Right cardiac atrium (tissue), 5 donors: ENCODE measurements around the gene TMCC2. TPM values are rescaled to one million over a fixed set of nuclear protein-coding genes. Genes with fewer than 3 reads are reported as not detected.

ENCODE experiments used
- ATAC-seq, 2 donors: fragments of 200-7000 bp; cut with Tn5 transposase; one replicate each; pipeline versions ENCODE4 v1.8.0 to v1.9.1; 2020; ENCODE audit warnings: moderate library complexity in 2 of 2, mild to moderate bottlenecking in 1 of 2
- DNase-seq, 3 donors: peaks; one replicate each; pipeline ENCODE4 v3.0.0-alpha.2; 2020
- H3K27ac ChIP-seq: one replicate; pipeline ENCODE4 v1.5.1; 2013; ENCODE audit warnings: mild to moderate bottlenecking, low read length, control low read depth, moderate library complexity
- H3K27me3 ChIP-seq: one replicate; pipeline ENCODE4 v1.6.1; 2013; ENCODE audit not compliant: control insufficient read depth, insufficient read depth
- H3K4me1 ChIP-seq: one replicate; pipeline ENCODE4 v1.6.1; 2013; ENCODE audit warnings: low read length; ENCODE audit not compliant: control insufficient read depth, insufficient read depth
- H3K4me3 ChIP-seq: one replicate; pipeline ENCODE4 v1.5.1; 2013; ENCODE audit warnings: low read length, control low read depth
- H3K9me3 ChIP-seq: one replicate; pipeline ENCODE4 v1.6.1; 2013; ENCODE audit warnings: low read length; ENCODE audit not compliant: control insufficient read depth
- WGBS: extraction: QIAGEN DNeasy Blood & Tissue Kit; methylation state at CpG from one replicate; pipeline ENCODE4 v1.1.7; 2013; 5-methylcytosine and 5-hydroxymethylcytosine counted together
- intact Hi-C, 4 donors: fragments of 100-400 bp; cut with DNase I; formaldehyde crosslinking; loops; one replicate each; pipeline versions ENCODE4 v1.11.0 to v1.14.0; 2022 to 2023
- polyA plus RNA-seq: library from polyadenylated mRNA; stranded (reverse); fragments of 200-250 nt; gene quantifications from one replicate; pipeline ENCODE4 v1.2.3, GENCODE V29; 2013
- total RNA-seq, 4 donors: library from RNA; stranded (reverse); fragmentation: NEBNext Ultra II Directional; extraction: Animal tissue kit (Norgen Biotek cat#: 25700); gene quantifications; one replicate each; pipeline ENCODE4 v1.2.1, GENCODE V29; 2021
- donor health status: healthy with polysubstance abuse.
- donor health status: DM: no; HTN: yes; CAD: no.
- donor health status: DM: no; HTN: no; CAD: no.
- donor health status: DM: no; HTN: yes; CAD: no; lungs with severe emphysema.
- donor health status: DM: yes; HTN: yes; CAD: no.

TMCC2 gene
- total and polyA plus RNA-seq, 5 donors: 6.5 to 15.9 (median 14.9) TPM

GRCh38 chr1:205261946-205262691 is 34.4 kb downstream of the TMCC2 start:
- H3K27me3 ChIP-seq: no peaks in the 10 kb centered on the region
- no peak overlapping the region for H3K4me3 ChIP-seq
- no peak overlapping the region for H3K27ac ChIP-seq
- H3K9me3 ChIP-seq: no peaks in the 10 kb centered on the region
- DNase-seq: no peak
- intact Hi-C loops: no loop called here
- H3K4me1 ChIP-seq: peaks cover 15% of the 10 kb centered on the region
- ATAC-seq: no peak
- 42% methylated on average over 5 of the region's 5 CpGs for WGBS

GRCh38 chr1:205262731-205263171 is 35.0 kb downstream of the TMCC2 start:
- peaks cover 18% of the 10 kb centered on the region for H3K4me1 ChIP-seq
- no peak for DNase-seq

GRCh38 chr1:205263580-205264190 is 35.9 kb downstream of the TMCC2 start:
- Histone ChIP-seq H3K4me3 (no peak overlapping the region), H3K27me3 (no peaks in the 10 kb centered on the region), H3K4me1 (peaks cover 18% of the 10 kb centered on the region), H3K9me3 (no peaks in the 10 kb centered on the region), H3K27ac (no peak overlapping the region)
- 61% methylated on average over 2 of the region's 2 CpGs for WGBS
- no peak for DNase-seq
- intact Hi-C loops: no loop called here
- no peak for ATAC-seq

More at GRCh38 chr1:205262731-205263171, 35.0 kb downstream of the TMCC2 start:
- intact Hi-C loops: no loop called here
- Histone ChIP-seq H3K4me3 (no peak overlapping the region), H3K9me3 (no peaks in the 10 kb centered on the region), H3K27me3 (no peaks in the 10 kb centered on the region), H3K27ac (no peak overlapping the region)
- 59% methylated on average over 8 of the region's 8 CpGs for WGBS
- ATAC-seq: no peak

GRCh38 chr1:205266611-205267305 is 39.0 kb downstream of the TMCC2 start:
- intact Hi-C loops: no loop called here
- Histone ChIP-seq H3K9me3 (no peaks in the 10 kb centered on the region), H3K27me3 (no peaks in the 10 kb centered on the region), H3K27ac (no peak overlapping the region), H3K4me3 (no peak overlapping the region), H3K4me1 (peaks cover 12% of the 10 kb centered on the region)
- ATAC-seq (no peak), DNase-seq (no peak)
- WGBS: 78% methylated on average over 10 of the region's 10 CpGs

GRCh38 chr1:205267306-205267902 is 39.7 kb downstream of the TMCC2 start:
- ATAC-seq (peak in 1 of 2 donors; percentile 35), DNase-seq (no peak)
- Histone ChIP-seq H3K27me3 (no peaks in the 10 kb centered on the region), H3K9me3 (no peaks in the 10 kb centered on the region), H3K4me3 (no peak overlapping the region), H3K4me1 (peaks cover 10% of the 10 kb centered on the region), H3K27ac (no peak overlapping the region)
- intact Hi-C loops: no loop called here
- WGBS: 69% methylated on average over 8 of the region's 8 CpGs

- Histone ChIP-seq H3K4me1 (peaks cover 10% of the 10 kb centered on the region), H3K27me3 (no peaks in the 10 kb centered on the region), H3K4me3 (no peak overlapping the region), H3K27ac (no peak overlapping the region), H3K9me3 (no peaks in the 10 kb centered on the region)
- ATAC-seq (no peak), DNase-seq (no peak)
- 93% methylated on average over 48 of the region's 48 CpGs for WGBS
- intact Hi-C loops: no loop called here
These were observed 41.3 kb downstream of the TMCC2 start for GRCh38 chr1:205268846-205269680.

GRCh38 chr1:205269711-205270110 is 42.0 kb downstream of the TMCC2 start:
- DNase-seq: no peak
- H3K27me3 ChIP-seq: no peaks in the 10 kb centered on the region
- H3K4me3 ChIP-seq: no peak overlapping the region
- H3K4me1 ChIP-seq: peaks cover 10% of the 10 kb centered on the region
- H3K27ac ChIP-seq: no peak overlapping the region
- WGBS: 96% methylated on average over 8 of the region's 8 CpGs
- no peaks in the 10 kb centered on the region for H3K9me3 ChIP-seq
- intact Hi-C loops: no loop called here
- no peak for ATAC-seq

GRCh38 chr1:205270271-205270670 is 42.5 kb downstream of the TMCC2 start:
- intact Hi-C loops: no loop called here
- no peak for DNase-seq
- H3K27me3 ChIP-seq: no peaks in the 10 kb centered on the region
- ATAC-seq: no peak
- peaks cover 10% of the 10 kb centered on the region for H3K4me1 ChIP-seq
- 71% methylated on average over 7 of the region's 7 CpGs for WGBS
- no peak overlapping the region for H3K4me3 ChIP-seq
- no peak overlapping the region for H3K27ac ChIP-seq
- no peaks in the 10 kb centered on the region for H3K9me3 ChIP-seq

- 67% methylated on average over 8 of the region's 8 CpGs for WGBS
- ATAC-seq (no peak), DNase-seq (no peak)
- H3K9me3 ChIP-seq: no peaks in the 10 kb centered on the region
- H3K27me3 ChIP-seq: no peaks in the 10 kb centered on the region
- peaks cover 10% of the 10 kb centered on the region for H3K4me1 ChIP-seq
- no peak overlapping the region for H3K4me3 ChIP-seq
- peak overlapping the region; percentile 5 for H3K27ac ChIP-seq
- intact Hi-C loops: loop anchor here in 1 of 4 donors (1.0 kb wide), 1 partner anchor 55 kb away; no protein-coding TSS in a partner anchor
These were observed 43.0 kb downstream of the TMCC2 start for GRCh38 chr1:205270764-205271163.

GRCh38 chr1:205271277-205271676 is 43.5 kb downstream of the TMCC2 start:
- peak overlapping the region; percentile 5 for H3K27ac ChIP-seq
- peak; percentile 44 to 81 (median 80) for DNase-seq
- H3K4me3 ChIP-seq: no peak overlapping the region
- intact Hi-C loops: loop anchor here in 1 of 4 donors (1.0 kb wide), 1 partner anchor 54 kb away; no protein-coding TSS in a partner anchor
- WGBS: 54% methylated on average over 8 of the region's 8 CpGs
- H3K27me3 ChIP-seq: no peaks in the 10 kb centered on the region
- peak; percentile 30 to 38 for ATAC-seq
- H3K4me1 ChIP-seq: peaks cover 10% of the 10 kb centered on the region
- no peaks in the 10 kb centered on the region for H3K9me3 ChIP-seq
